ENCODE results near the gene NFAM1.

DNA sequence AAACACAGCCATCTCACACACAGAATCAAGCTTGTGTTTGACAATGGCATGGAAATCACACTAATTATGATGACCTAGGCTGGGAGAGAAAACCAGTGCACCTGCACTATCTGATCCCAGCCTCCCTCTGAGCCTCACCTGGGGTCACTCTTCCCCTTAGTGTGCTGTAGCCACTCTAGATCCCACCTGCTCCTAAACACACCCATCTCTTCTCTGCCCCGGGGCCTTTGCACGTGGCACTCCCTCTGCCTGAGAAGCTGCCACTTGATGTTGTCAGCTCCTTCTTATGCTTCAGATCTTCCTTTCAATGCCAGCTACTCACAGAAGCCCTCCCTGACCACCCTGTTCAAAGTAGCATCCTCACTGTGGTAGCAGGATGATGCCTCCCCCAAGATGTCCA is 42.9 kb upstream of the NFAM1 start:
- TF ChIP-seq, protein P1, sequence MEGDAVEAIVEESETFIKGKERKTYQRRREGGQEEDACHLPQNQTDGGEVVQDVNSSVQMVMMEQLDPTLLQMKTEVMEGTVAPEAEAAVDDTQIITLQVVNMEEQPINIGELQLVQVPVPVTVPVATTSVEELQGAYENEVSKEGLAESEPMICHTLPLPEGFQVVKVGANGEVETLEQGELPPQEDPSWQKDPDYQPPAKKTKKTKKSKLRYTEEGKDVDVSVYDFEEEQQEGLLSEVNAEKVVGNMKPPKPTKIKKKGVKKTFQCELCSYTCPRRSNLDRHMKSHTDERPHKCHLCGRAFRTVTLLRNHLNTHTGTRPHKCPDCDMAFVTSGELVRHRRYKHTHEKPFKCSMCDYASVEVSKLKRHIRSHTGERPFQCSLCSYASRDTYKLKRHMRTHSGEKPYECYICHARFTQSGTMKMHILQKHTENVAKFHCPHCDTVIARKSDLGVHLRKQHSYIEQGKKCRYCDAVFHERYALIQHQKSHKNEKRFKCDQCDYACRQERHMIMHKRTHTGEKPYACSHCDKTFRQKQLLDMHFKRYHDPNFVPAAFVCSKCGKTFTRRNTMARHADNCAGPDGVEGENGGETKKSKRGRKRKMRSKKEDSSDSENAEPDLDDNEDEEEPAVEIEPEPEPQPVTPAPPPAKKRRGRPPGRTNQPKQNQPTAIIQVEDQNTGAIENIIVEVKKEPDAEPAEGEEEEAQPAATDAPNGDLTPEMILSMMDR (IDR thresholded peaks at IDR 0.05; ENCODE audit: insufficient read depth, low read length, poor library complexity, severe bottlenecking), result no peak
- TF ChIP-seq EZH2phosphoT487 (conservative IDR thresholded peaks at IDR 0.05; ENCODE audit: low read length), result no peak
